UCSD-AML1 (cell line): ENCODE results near the gene PXMP2.

ENCODE experiments used
- DNase-seq: peaks from one replicate; lab custom pipeline; 2025; ENCODE audit not compliant: unreplicated experiment; lab: John Stamatoyannopoulos, UW

Gene PXMP2

DNA sequence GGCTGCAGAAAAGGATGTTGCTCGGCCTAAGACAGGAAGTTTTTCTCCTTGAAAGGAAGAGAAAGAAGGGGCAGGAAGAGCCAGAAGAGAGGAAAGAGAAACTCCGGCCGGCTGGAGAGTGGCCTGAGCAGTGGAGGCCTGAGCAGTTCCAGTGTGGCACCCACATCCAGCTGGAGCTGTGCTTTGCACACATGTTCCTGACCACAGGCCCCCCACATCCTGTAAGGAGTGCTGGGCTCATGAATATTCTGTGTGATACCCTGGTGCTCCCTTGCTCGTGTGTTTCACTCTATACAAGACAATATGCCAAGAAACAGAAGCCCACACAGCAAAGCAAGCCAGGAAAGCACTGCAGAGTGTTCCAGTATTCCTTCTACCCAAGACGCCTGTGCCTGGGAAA is 27.3 kb upstream of the PXMP2 start:
- DNase-seq, result peak; percentile 63

DNA sequence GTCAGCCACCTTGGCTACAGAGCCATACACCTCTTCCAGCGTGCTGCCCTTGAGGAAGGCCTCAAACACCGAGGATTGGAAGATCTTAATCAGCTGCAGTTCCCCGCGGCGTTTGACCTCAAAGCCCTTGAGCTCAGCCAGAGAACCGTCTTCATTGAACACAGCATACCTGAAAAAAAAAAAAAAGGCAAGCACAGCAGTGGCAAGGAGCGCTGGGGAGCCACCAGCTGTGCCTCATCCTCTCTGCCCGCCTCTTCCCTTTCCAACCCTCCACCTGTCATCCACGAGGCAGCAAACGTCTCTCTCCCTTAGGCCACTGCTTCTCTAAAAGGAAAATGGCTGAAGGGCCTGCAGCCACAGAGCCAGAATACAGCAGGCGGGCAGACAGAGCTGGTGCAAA is 26.4 kb upstream of the PXMP2 start:
- no peak for DNase-seq

GRCh38 chr12:132661972-132662371 is 25.4 kb upstream of the PXMP2 start:
- DNase-seq, result no peak

DNA sequence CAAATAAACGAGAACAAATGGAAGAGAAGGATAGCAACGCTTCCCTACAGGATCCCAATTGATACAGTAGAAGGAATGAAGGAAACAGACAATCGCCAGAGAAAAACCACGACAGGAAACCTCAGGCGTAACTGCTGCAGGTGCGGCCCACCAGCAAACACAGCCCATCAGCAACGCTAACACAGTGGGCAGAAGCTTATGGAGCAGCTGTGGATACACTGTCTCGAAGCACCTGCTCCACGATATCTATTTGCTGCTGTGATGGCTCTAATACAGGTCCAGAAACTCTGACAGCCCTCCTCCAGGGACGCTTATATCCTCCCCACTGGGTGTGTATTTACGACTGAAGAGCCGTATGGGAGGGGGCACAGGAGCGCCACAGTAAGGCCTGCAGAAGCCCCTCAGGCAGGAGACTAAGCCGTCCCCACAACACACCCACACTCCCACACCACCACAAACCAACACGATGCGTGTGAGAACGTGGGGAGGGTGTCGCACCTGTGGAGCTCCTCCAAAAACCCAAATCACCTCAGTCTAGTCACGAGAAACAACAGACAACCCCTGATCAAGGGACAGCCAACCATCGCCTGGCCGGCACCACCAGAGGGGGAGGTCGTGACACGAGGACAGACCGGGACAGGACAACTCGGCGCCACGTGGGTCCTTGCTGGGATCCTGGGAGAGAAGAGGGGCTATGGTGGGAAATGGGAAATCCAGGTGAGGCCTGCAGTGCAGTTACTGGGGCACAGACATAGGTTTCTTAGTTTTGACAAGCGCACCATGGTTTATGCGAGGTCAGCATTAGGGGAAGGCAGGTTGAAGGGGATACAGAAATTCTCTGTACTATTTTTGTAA is 24.3 kb upstream of the PXMP2 start:
- no peak for DNase-seq

DNA sequence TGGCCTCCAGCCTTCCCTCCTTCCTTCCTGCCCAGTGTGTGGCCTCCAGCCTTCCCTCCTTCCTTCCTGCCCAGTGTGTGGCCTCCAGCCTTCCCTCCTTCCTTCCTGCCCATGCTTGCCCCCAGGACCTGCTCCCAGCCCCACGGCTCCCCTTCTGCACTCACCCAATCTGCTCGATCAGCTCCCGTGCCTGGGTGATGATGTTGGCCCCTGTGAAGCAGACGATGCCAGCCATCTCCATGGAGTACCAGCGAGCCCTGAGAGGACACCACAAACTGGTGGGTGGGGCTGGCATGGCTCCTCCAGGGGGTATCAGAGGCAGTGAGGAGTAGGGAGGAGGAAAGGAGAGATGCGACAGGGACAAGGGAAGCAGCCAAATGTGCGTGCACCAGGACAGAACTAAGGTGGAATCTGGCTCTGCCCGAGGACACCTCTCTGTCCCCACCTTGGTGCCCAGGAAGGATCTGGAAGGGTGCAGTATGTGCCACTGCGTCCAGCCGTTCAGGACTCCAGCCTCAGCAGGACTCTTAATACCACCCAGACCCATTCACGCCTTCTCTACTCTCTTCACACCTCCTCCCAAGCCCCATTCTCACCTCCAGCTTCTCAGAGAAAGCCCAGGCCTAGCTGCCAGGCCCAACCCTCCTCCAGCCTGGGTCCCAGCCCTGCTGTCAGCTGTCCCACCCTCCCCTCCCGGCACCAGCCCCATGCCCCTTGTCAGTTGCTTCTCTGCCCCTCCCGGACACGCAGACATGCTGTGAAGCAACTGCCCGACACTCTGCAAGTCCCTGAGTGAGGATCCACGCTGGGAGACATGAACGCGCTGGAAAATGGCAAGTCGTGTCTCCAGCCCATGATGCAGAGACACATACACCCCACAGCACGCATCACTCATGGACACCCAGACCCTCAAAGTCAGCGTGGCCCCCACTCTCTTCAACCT is 22.9 kb upstream of the PXMP2 start:
- DNase-seq, result peak; percentile 65

DNA sequence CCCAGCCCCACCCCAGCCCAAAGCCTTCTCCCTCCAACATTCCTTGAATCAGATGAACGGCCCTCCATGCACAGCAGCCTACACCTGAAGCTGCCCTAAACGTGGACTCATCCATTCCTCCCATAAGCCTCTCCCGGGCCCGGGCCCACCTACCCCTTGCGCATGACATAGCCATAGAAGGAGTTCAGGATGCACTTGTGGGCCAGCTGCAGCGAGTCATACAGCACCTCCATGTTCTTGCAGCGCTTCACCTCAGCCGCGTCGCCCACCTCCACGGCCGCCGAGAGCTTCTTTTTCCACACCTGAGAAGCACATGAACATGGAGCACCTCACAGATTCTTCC is 22.3 kb upstream of the PXMP2 start:
- DNase-seq, result no peak

DNA sequence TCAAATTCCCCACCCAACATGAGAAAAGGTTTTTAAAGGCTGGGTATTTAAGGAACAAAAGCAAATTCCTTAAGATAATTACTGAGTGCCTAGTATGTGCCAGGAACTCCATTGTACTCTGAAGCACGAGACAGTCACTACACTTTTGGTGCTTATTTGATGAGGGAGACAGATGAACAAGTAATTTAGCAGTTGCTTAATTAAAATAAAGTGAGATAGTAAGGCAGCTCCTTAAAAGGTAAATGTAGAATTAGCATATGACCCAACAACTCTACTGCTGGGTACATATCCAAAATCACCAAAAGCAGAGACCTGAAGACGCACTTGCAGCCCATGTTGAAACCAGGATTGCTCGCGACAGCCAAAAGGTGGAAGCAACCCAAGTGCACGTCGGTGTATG is 21.6 kb upstream of the PXMP2 start:
- DNase-seq, result no peak

DNA sequence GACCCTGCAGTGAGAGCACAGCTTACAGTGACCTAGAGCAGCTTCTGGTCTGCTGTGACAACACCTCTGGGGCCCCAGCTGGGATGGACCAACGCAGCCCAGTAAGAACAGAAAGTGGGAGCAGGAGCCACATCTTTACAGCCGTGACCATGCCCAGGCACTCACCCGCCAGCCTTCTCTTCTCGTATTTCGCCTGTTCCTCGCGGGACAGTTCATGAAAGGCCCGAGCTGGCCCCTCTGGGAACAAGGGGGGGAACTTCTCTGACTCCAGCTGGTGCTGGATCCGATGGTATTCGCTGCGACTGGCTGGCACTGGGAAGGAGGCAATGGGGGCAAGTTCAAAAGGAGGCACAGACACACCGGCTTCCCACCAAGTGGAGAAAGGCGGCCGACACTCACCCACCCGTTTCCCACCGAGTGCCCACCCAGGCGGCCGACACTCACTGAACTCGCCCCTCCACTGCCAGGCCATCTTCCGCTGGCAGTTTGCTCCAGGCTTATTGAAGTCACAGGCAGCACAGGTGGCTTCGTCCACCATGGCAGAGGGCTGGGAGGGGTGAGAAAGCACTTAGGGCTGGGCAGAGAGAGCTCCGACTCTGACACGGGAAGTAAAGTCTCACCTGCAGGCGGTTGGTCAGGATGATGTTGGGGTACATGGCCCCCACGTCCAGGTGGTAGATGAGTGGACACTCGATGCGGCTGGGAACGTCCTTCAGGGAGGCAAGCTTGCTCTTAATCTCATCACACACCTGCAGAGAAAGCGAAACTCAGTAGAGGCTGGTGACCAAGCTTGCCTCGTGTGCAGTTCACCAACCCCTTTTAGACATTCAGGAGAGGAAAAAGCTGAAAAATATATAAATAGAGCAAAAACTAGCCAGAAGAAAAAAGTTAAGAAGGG is 18.9 kb upstream of the PXMP2 start:
- no peak for DNase-seq

DNA sequence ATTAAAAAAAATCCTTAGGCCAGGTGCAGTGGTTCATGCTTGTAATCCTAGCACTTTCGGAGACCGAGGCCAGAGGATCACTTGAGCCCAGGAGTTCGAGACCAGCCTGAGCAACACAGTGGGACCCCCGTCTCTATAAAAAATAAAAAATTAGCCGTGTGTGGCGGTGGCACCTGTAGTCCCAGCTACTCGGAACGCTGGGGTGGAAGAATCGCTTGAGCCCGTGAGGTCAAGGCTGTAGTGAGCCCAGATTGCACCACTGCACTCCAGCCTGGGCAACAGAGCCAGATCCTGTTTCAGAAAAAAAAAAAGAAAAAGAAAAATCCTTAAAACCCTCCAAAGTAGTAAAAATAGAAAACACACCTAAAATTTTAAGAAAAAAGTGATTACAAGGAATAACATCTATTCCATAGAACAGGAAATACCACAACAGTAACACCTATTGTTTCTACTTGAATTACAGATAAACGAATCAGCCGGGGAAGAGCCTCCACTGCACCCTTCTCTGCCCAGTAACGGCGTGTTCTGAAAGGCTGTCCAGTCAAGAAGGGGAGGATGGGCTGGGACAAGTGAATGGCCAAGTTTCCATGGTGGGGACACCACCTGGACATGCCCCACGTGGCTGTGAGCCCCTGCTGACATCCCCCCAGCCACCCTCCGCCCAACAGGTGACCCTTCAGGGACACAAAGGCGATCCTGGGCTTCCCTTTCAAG is 18.1 kb upstream of the PXMP2 start:
- DNase-seq, result no peak

DNA sequence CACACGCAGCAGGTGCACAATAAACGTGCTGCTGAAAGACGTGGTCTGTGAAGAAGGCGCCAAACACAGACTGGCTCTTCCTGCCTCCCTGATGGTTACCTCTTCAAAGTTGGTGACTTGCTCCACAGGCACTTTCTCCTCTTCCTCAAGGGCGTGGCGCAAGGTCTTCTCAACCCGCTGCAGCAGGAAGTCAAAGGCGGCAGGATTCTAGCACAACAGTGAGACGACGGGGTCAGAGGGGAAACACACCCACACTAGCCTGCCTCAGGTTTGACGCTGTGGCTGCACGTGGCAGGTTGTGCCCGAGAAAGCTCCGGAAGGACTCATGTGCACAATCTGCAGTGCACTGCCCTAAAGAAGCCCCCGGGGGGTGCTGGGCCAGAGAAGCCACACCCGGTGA is 15.3 kb upstream of the PXMP2 start:
- DNase-seq, result no peak

- no peak for DNase-seq
These were observed 14.7 kb upstream of the PXMP2 start for GRCh38 chr12:132672678-132673077.

DNA sequence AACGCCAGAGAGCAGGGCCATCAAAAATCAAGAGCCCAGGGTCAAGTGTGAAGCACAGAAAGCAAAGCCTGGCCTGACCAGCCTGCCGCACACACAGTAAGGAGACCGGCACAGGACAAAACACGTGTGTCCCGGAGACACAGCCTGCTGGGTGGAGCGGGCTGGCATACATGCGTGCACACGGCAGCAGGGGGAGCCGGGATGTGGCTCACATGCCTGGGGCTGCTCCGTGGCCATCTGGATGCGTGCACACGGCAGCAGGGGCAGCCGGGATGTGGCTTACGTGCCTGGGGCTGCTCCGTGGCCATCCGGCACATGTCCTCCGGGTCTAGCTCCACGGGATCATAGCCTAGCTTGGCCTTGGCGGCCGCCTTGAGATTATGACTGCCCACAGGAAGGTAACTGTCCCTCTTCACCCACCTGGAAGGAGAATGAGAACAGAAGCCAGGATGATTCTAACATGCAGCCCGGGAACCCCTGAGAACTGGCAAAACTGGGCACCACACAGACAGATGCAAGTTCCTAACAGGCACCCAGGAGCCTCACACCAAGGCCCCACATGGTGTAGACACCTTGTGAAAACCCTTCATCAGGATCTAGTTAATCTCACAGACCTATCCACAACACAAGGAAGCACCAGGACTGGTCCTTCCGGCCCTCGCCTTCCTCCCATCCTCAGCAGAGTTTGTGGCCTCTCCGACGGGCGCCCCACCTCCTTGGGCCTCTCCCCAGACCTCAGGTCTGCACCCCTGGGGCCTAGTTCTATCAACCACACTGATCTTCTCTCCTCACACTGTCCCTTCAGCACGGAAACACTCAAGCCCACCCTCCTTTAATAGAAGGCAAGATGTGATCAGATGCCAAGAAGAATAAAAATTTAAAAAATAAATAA is 13.9 kb upstream of the PXMP2 start:
- no peak for DNase-seq

GRCh38 chr12:132674561-132674960 is 12.8 kb upstream of the PXMP2 start:
- DNase-seq, result no peak

- DNase-seq, result no peak
These were observed 11.5 kb upstream of the PXMP2 start for GRCh38 chr12:132675757-132676432.

DNA sequence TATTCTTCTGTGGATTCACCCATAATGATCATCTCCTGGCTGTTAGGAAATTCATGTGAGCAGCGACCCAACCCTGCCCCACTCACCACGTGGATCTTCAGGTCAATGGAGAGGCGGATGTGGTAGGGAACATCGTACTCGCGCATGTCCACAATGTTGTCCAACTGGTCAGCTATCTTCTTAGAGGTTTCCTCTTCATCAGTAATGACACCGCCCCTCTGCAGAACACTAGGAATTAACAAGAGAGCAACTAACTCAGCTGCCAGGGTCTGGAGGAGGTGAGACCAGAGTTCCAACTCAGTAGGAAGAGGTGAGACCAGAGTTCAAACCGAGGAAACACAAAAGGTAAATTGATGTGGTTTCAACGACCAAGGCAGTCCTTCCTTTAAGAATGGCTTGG is 9.9 kb upstream of the PXMP2 start:
- no peak for DNase-seq

GRCh38 chr12:132685400-132685799 is 2.0 kb upstream of the PXMP2 start:
- no peak for DNase-seq

DNA sequence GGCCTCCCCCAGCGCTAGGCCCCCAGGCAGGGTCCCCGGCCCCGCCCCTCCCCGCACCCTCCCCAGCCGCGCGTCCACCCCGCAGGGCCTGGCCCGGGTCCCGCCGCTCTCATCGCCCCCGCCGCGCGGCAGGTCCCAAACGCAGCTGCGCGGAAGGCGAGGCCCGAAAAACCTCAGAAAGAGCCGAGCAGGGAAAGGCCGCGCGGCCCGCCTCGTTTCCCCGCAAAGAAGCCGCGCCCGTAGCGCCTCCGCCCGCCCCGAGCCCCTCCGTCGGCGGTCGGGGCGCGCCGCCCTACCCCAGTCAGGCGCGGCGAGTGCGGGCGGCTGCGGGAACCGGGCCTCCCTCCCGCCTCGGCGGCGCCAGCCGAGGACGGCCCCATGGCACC is 569 bp upstream of the PXMP2 start:
- no peak for DNase-seq

DNA sequence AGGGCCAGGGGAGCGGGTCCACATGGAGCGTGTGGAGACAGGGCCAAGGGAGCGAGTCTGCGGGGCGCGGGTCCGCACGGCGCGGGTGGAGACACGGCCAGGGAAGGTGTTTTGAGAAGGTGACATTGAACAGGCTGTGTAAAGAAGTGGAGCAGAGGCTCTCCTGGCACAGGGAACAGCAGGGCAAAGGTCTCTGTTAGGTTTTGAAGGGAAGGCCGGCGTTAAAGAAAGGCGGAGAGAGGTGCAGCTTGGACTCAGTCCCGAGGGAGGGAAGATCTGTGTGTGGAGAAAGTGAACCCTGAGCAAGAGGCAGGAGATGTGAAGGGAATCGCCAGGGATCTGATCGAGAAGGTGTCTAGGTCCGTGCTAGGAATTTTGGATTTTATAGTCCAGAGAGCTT is 1.8 kb downstream of the PXMP2 start:
- no peak for DNase-seq

GRCh38 chr12:132690112-132690511 is 2.7 kb downstream of the PXMP2 start:
- DNase-seq, result no peak
